K562 (cell line): ENCODE results near the gene NTRK2. TPM values are rescaled to one million over a fixed set of nuclear protein-coding genes. Genes with fewer than 3 reads are reported as not detected.

Source experiments
- ATF6 ChIP-seq: sonication (generic); formaldehyde crosslinking; IDR thresholded peaks from 2 replicates; pipeline ENCODE4 v1.4.0; 2020; ENCODE audit warnings: mild to moderate bottlenecking, missing genetic modification reagents
- PCBP2 ChIP-seq: fragments of 200-400 bp; formaldehyde crosslinking; IDR thresholded peaks from 2 replicates; pipeline ENCODE4 v1.6.1; 2018; ENCODE audit warnings: low read length, low read depth, mild to moderate bottlenecking, moderate library complexity; ENCODE audit not compliant: poor library complexity, severe bottlenecking
- ZBTB26 ChIP-seq: fragments of 450-650 bp; formaldehyde crosslinking; IDR thresholded peaks from 2 replicates; pipeline ENCODE4 v1.4.0; 2022; ENCODE audit warnings: missing genetic modification characterization
- ZFP91 ChIP-seq: sonication (generic); formaldehyde crosslinking; IDR thresholded peaks from 2 replicates; pipeline ENCODE4 v1.8.0; 2022; ENCODE audit warnings: mild to moderate bottlenecking, missing genetic modification reagents
- ZNF318 ChIP-seq, 2 experiments: fragments of 450-650 bp; IDR thresholded peaks; 2 replicates each; pipeline ENCODE4 v1.6.1; 2016; ENCODE audit warnings: mild to moderate bottlenecking in 2 of 2, borderline replicate concordance in 1 of 2, low read depth in 1 of 2, moderate library complexity in 1 of 2
- ZNF384 ChIP-seq: IDR thresholded peaks from 2 replicates; pipeline ENCODE4 v1.6.1; 2012; ENCODE audit warnings: low read depth, low read length, improper control_type of control experiment
- polyA plus RNA-seq, 8 experiments: library from polyadenylated mRNA; depleted of rRNA in 4 of 8; stranded (reverse) in 5 of 8; unstranded in 3 of 8; fragments of >200 nt; fragmentation: Nextera tagmentation in 2 of 8; fragmentation: Illumina TruSeq in 1 of 8; extraction: Ambion mirVana in 2 of 8; extraction: Trizol in 1 of 8; gene quantifications; 2 replicates each; pipeline versions ENCODE4 v1.2.1 to v1.2.3, GENCODE V29; 2011 to 2014; ENCODE audit warnings: inconsistent platforms in 1 of 8, missing spikeins in 1 of 8
- total RNA-seq, 7 experiments: library from RNA; depleted of rRNA in 6 of 7; stranded (reverse); fragments of >200 nt in 6 of 7; fragmentation: Illumina TruSeq in 2 of 7; extraction: Trizol in 2 of 7; gene quantifications; 2 replicates each; pipeline versions ENCODE4 v1.2.1 to v1.2.3, GENCODE V29; 2011 to 2021; ENCODE audit warnings: low replicate concordance in 1 of 7

NTRK2 gene
- total and polyA plus RNA-seq, 9 of the 15 experiments (the other 6 are each of a cell fraction or from before 2014, with no cell fraction given): not detected

- TF ChIP-seq ZNF318 (IDR thresholded peaks at IDR 0.05; ENCODE audit: borderline replicate concordance in 1 of 2, low read depth in 1 of 2): no peak
- TF ChIP-seq ZFP91 (CRISPR knock-in tag): no peak
- TF ChIP-seq ZBTB26 (CRISPR knock-in tag): no peak
- no peak for TF ChIP-seq ATF6 (CRISPR knock-in tag)
- no peak for TF ChIP-seq ZNF384
- no peak for TF ChIP-seq PCBP2
Observed at GRCh38 chr9:84817038-84817437, 147.5 kb downstream of the NTRK2 start (continued).
